GM12872 (cell line): Measurements from ENCODE around the gene SUSD4.

Experiments used
- CTCF ChIP-seq: IDR thresholded peaks from 3 replicates; pipeline ENCODE4 v1.5.1; 2011; ENCODE audit warnings: low read depth, mild to moderate bottlenecking, low read length, moderate library complexity; ENCODE audit not compliant: insufficient read depth

The SUSD4 gene

DNA sequence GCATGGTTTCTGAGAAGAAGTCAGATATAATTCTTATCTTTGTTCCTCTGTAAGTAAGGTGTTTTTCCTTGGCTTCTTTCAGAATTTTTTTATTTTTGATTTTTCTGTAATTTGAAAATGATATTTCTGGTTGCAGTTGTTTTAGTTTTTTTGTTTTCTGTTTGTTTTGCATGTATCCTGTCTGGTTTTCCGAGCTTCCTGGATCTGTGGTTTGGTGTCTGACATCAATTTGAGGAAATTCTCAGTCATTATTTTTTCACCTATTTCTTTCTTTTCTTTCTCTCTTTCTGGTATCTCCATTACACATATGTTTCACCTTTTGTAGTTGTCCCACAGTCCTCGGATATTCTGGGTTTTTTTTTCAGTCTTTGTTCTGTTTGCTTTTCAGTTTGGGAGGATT is 123.9 kb downstream of the SUSD4 start:
- TF ChIP-seq CTCF: no peak

DNA sequence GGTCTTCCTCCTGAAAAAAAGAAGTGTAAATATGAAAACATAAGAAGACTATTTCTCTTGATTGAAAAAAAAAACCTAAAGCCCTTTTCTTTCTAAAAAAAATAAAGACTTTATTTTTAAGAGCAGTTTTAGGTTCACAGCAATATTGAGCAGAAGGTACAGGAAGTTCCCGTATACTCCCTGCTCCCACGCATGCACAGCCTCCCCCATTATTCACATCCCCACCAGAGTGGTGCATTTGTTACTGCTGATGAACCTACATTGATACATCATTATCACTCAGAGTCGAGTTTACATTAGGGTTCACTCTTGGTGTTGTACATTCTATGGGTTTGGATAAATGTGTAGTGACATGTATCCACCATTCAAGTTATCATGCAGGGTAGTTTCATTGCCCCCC is 128.9 kb downstream of the SUSD4 start:
- no peak for TF ChIP-seq CTCF

DNA sequence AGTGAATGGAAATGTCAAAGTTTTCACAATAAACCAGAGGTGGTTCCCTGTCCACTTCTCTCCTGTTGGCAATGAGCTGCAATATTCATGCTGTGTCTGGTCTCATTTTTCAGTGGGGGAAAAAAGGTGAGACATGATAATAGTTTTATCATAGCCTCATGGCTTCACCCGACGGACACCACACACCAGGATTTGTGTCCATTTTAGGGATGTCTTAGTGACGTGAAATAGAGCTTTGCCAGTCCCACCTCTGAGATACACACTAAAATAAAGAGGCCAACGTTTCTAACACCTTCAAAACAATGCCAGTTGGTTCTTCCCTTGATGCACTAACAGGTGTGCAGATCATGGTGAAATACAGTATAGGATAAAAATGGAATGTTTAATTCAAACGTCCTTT is 129.4 kb downstream of the SUSD4 start:
- no peak for TF ChIP-seq CTCF

DNA sequence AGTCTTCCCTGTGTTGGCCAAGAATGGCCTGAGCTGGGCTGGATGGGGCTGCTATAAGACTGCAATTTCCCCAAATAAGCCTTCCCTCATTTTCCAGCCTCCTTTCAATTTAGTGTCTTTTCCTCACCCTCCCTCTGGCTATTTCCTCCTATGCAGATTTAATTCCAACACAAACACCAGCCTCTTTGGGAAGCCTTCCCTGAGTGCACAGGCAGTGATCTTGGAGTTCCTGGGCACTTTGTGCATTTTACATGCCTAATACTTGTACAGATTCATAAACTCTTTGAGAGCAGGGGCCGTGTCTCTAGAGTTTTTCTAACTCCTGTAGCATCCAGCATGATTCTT is 129.8 kb downstream of the SUSD4 start:
- TF ChIP-seq CTCF: no peak

DNA sequence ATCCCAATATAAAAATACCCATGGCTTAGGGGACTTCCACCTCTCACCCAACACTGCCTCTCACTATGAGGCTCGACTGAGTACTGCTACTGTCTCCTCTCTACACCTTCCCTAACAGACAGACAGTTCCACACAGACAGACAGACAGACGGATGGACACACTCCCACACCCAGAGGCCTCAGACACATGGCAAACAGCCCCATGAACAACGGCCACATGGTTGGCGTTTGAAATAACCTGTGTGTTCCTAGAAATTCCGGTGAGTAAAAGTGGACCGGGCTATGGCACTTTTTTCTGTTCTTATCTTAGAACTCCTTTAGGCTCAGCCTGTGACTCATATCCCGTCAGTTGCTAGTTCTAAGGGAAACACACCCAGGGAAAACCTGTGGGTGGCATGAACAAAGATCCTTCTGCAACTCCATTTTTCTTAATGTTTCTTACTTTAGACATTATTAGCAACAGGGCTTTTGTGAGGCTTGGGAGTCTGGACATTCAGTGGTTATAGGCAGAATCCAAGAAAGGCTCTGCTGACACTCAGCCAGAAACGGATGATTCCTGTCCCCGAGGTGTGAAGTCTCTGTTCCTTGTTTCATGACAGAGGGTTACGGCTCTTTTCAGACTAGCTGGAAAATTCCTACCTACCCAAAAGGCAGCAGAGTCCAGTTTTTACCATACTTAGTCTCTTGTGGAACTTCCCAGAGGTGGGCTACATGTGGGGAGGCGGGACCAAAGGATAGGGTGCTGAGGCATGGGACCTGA is 130.4 kb downstream of the SUSD4 start:
- TF ChIP-seq CTCF: no peak

DNA sequence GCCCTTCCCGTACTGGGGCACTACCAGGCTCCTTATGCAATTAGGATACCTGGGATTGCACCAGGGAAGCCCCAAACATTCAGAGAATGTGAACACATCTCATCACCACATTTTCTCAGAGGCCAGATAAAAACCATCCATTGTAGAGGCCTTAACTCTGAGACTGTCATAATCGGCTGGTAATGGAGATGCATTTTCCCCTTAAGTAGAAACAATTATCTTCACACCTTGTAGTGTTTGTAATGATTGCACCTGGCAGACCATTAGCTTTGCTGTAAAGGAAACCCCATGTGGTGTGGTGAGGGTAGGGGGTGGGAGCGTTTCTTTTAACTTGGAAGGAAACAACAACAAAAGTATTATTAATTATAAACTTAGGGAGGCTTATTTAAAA is 131.0 kb downstream of the SUSD4 start:
- no peak for TF ChIP-seq CTCF

GRCh38 chr1:223231581-223231980 is 132.4 kb downstream of the SUSD4 start:
- TF ChIP-seq CTCF: no peak
